CD14-positive monocyte (primary cell): ENCODE data around the gene LIPG. TPM values are rescaled to one million over a fixed set of nuclear protein-coding genes. Genes with fewer than 3 reads are reported as not detected.

Source experiments
- DNase-seq, 3 donors: peaks; one replicate each; pipeline ENCODE4 v3.0.0-alpha.2; 2011 to 2022
- H2AFZ ChIP-seq: 2 replicates; pipeline ENCODE4 v1.6.0; 2012; ENCODE audit warnings: mild to moderate bottlenecking, low read depth, low read length, inconsistent platforms; ENCODE audit not compliant: insufficient read depth, poor library complexity, severe bottlenecking
- H3K27ac ChIP-seq, 2 donors: 1 replicate in 1 of 2; 2 replicates in 1 of 2; pipeline ENCODE4 v1.5.1; 2012 to 2013; ENCODE audit warnings: low read length in 2 of 2, control low read depth in 1 of 2, inconsistent platforms in 1 of 2, low read depth in 1 of 2, mild to moderate bottlenecking in 1 of 2
- H3K27me3 ChIP-seq, 2 donors: one replicate each; pipeline versions ENCODE4 v1.6.0 to v1.6.1; 2011 to 2013; ENCODE audit warnings: low read length in 2 of 2; ENCODE audit not compliant: control insufficient read depth in 2 of 2, insufficient read depth in 2 of 2
- H3K36me3 ChIP-seq, 2 donors: replicated peaks in 1 of 2; 1 replicate in 1 of 2; 2 replicates in 1 of 2; pipeline versions ENCODE4 v1.5.1 to v1.6.1; 2012 to 2013; ENCODE audit warnings: low read length in 2 of 2, control low read depth in 1 of 2, inconsistent platforms in 1 of 2, mild to moderate bottlenecking in 1 of 2; ENCODE audit not compliant: insufficient read depth in 2 of 2, control insufficient read depth in 1 of 2
- H3K4me1 ChIP-seq, 2 donors: 1 replicate in 1 of 2; 2 replicates in 1 of 2; pipeline versions ENCODE4 v1.5.1 to v1.6.1; 2012 to 2013; ENCODE audit warnings: low read length in 2 of 2, control low read depth in 1 of 2, inconsistent platforms in 1 of 2, mild to moderate bottlenecking in 1 of 2, moderate library complexity in 1 of 2; ENCODE audit not compliant: insufficient read depth in 2 of 2, control insufficient read depth in 1 of 2
- H3K4me2 ChIP-seq: replicated peaks from 2 replicates; pipeline ENCODE3; 2012; ENCODE audit warnings: low read length, moderate library complexity, mild to moderate bottlenecking; ENCODE audit not compliant: poor library complexity, severe bottlenecking; ENCODE audit errors: extremely low read depth
- H3K4me3 ChIP-seq, 3 experiments: fragments of 200-600 bp in 1 of 3; sonication (generic) in 1 of 3; replicated peaks in 1 of 3; 1 replicate in 2 of 3; 2 replicates in 1 of 3; pipeline ENCODE4 v1.5.1; 2011 to 2013; ENCODE audit warnings: low read length in 3 of 3, mild to moderate bottlenecking in 3 of 3, control low read depth in 2 of 3, low read depth in 2 of 3, inconsistent platforms in 1 of 3, moderate library complexity in 1 of 3
- H3K79me2 ChIP-seq: 2 replicates; pipeline ENCODE4 v1.6.0; 2012; ENCODE audit warnings: mild to moderate bottlenecking, control low read depth, inconsistent platforms, low read length, moderate library complexity; ENCODE audit not compliant: insufficient read depth
- H3K9ac ChIP-seq: 2 replicates; pipeline ENCODE4 v1.6.0; 2017; ENCODE audit warnings: low read length, mild to moderate bottlenecking; ENCODE audit not compliant: insufficient read depth, poor library complexity, severe bottlenecking
- H3K9me3 ChIP-seq, 2 donors: replicated peaks in 1 of 2; 1 replicate in 1 of 2; 2 replicates in 1 of 2; pipeline versions ENCODE4 v1.5.1 to v1.6.1; 2012 to 2013; ENCODE audit warnings: low read length in 2 of 2, control low read depth in 1 of 2; ENCODE audit not compliant: control insufficient read depth in 1 of 2, insufficient read depth in 1 of 2
- H4K20me1 ChIP-seq: 2 replicates; pipeline ENCODE4 v1.6.0; 2012; ENCODE audit warnings: mild to moderate bottlenecking, low read length, control low read depth, moderate library complexity; ENCODE audit not compliant: insufficient read depth
- H3K27ac Mint-ChIP-seq, 7 donors: one replicate each; pipeline ENCODE4 v1.8.0; 2020; ENCODE audit warnings: mild to moderate bottlenecking in 7 of 7, mixed read lengths in 7 of 7, moderate library complexity in 6 of 7, inconsistent platforms in 2 of 7
- H3K27me3 Mint-ChIP-seq, 3 donors: one replicate each; pipeline ENCODE4 v1.8.0; 2021 to 2022; ENCODE audit warnings: low read depth in 3 of 3, mild to moderate bottlenecking in 3 of 3, mixed read lengths in 3 of 3, moderate library complexity in 3 of 3, inconsistent platforms in 1 of 3
- H3K36me3 Mint-ChIP-seq, 2 donors: one replicate each; pipeline ENCODE4 v1.8.0; 2020; ENCODE audit warnings: mixed read lengths in 2 of 2, inconsistent platforms in 1 of 2, mild to moderate bottlenecking in 1 of 2
- H3K4me1 Mint-ChIP-seq: one replicate; pipeline ENCODE4 v1.8.0; 2020; ENCODE audit warnings: mild to moderate bottlenecking, mixed read lengths
- H3K4me3 Mint-ChIP-seq, 2 donors: one replicate each; pipeline ENCODE4 v1.8.0; 2020; ENCODE audit warnings: mild to moderate bottlenecking in 2 of 2, mixed read lengths in 2 of 2, moderate library complexity in 1 of 2
- H3K9me3 Mint-ChIP-seq, 7 donors: one replicate each; pipeline ENCODE4 v1.8.0; 2020 to 2022; ENCODE audit warnings: mixed read lengths in 7 of 7, mild to moderate bottlenecking in 6 of 7, moderate library complexity in 6 of 7, inconsistent platforms in 2 of 7
- WGBS: methylation state at CpG from one replicate; pipeline ENCODE4 v1.1.5; 2013; ENCODE audit warnings: missing lambda C conversion rate; ENCODE audit not compliant: insufficient coverage; 5-methylcytosine and 5-hydroxymethylcytosine counted together
- intact Hi-C, 2 donors: fragments of 100-400 bp; cut with micrococcal nuclease; formaldehyde crosslinking; loops; one replicate each; pipeline versions ENCODE4 v1.15.0 to v1.15.1; 2023
- polyA plus RNA-seq, 3 donors: library from polyadenylated mRNA; depleted of rRNA in 1 of 3; unstranded in 2 of 3; stranded (reverse) in 1 of 3; fragments of 300-500 nt in 2 of 3; fragments of >200 nt in 1 of 3; fragmentation: Illumina TruSeq in 2 of 3; gene quantifications; 1 replicate in 2 of 3; 2 replicates in 1 of 3; pipeline ENCODE4 v1.2.3, GENCODE V29; 2012 to 2021
- TF ChIP-seq, protein P1 (sequence below): fragments of 200-600 bp; IDR thresholded peaks from one replicate; pipeline ENCODE4 v1.8.0; 2022; ENCODE audit warnings: antibody characterized with exemption, mild to moderate bottlenecking

The LIPG gene
- polyA plus RNA-seq, 3 donors = not detected

DNA sequence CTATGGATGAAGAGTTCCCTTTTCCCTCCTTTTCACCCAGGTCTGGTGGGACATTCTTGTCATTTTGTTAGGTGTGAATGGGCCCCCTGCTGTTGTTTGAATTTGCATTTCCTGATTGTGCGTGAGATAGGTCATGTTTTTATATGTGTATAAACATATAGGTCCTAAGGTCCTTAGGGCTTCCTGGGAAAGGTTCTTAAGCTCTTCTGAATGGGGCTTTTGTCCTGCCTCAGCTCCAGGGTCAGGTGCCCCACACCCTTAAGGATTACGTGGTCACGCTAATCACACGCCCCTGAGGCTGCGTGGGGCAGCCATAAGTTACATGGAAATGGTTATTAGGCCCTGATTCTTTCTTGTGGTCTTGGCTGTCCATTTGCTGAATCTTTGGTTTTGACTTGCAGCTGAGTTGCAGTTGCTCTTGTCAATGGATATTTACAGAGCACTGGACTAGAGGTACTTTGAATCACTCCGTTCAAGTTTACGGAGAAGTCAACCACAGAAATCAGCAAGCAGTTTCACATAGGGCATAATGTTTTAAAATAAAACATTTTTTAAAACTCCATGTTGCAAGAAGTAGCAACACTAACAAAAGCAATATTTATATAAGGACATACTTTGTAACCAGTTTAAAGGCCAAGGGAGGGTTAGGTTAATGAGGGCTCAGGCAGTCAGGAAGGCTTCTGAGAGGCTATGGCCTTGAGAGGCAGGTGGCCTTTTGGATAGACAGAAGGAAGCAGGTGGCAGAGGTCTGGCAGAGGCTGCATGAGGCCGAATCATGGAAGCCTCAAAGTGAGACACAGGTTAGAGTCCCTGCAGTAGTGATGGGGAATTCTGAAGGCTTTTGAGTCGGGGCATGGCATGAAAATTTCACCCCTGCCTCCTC lies 24.2 kb downstream of the LIPG start:
- DNase-seq = no peak
- H3K79me2 ChIP-seq = no peaks in the 10 kb centered on the region
- no peak overlapping the region for H3K27ac Mint-ChIP-seq
- no peaks in the 10 kb centered on the region for H3K9me3 Mint-ChIP-seq
- H3K4me1 ChIP-seq = no peaks in the 10 kb centered on the region
- H2AFZ ChIP-seq = no peak overlapping the region
- H3K4me3 Mint-ChIP-seq = no peak overlapping the region
- no peak overlapping the region for H3K27ac ChIP-seq
- H3K4me1 Mint-ChIP-seq = no peaks in the 10 kb centered on the region
- H3K36me3 ChIP-seq = no peaks in the 10 kb centered on the region
- no peaks in the 10 kb centered on the region for H3K9me3 ChIP-seq
- WGBS = 98% methylated on average over 5 of the region's 9 CpGs
- H4K20me1 ChIP-seq = no peaks in the 10 kb centered on the region
- TF ChIP-seq, protein P1, sequence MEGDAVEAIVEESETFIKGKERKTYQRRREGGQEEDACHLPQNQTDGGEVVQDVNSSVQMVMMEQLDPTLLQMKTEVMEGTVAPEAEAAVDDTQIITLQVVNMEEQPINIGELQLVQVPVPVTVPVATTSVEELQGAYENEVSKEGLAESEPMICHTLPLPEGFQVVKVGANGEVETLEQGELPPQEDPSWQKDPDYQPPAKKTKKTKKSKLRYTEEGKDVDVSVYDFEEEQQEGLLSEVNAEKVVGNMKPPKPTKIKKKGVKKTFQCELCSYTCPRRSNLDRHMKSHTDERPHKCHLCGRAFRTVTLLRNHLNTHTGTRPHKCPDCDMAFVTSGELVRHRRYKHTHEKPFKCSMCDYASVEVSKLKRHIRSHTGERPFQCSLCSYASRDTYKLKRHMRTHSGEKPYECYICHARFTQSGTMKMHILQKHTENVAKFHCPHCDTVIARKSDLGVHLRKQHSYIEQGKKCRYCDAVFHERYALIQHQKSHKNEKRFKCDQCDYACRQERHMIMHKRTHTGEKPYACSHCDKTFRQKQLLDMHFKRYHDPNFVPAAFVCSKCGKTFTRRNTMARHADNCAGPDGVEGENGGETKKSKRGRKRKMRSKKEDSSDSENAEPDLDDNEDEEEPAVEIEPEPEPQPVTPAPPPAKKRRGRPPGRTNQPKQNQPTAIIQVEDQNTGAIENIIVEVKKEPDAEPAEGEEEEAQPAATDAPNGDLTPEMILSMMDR = no peak
- peaks cover 6 to 8% (median 6%) of the 10 kb centered on the region in 3 donors for H3K27me3 Mint-ChIP-seq
- no peaks in the 10 kb centered on the region for H3K27me3 ChIP-seq
- intact Hi-C loops = no loop called here
- H3K4me3 ChIP-seq = no peak overlapping the region
- H3K4me2 ChIP-seq = no peak overlapping the region
- no peak overlapping the region for H3K9ac ChIP-seq
- H3K36me3 Mint-ChIP-seq = no peaks in the 10 kb centered on the region

DNA sequence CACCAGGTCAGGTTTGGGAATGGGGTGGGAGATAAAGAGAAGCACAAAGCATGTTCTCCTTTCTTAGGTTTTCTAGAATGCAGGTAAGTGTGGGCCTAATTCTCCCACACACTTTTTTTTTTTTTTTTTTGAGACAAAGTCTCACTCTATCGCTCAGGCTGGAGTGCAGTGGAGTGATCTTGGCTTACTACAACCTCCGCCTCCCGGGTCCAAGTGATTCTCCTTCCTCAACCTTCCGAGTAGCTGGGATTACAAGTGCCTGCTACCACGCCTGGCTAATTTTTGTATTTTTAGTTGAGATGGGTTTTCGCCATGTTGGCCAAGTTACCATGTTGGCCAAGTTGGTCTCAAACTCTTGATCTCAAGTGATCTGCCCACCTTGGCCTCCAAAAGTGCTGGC lies 26.3 kb downstream of the LIPG start:
- H2AFZ ChIP-seq = no peak overlapping the region
- H3K4me3 ChIP-seq = no peak overlapping the region
- no peaks in the 10 kb centered on the region for H3K36me3 ChIP-seq
- no peaks in the 10 kb centered on the region for H3K9me3 ChIP-seq
- WGBS = 100% methylated on average over 1 of the region's 6 CpGs
- TF ChIP-seq, protein P1 = no peak
- no peak overlapping the region for H3K4me2 ChIP-seq
- DNase-seq = no peak
- H3K79me2 ChIP-seq = no peaks in the 10 kb centered on the region
- no peaks in the 10 kb centered on the region for H3K9me3 Mint-ChIP-seq
- no peaks in the 10 kb centered on the region for H3K36me3 Mint-ChIP-seq
- intact Hi-C loops = no loop called here
- H3K4me1 ChIP-seq = no peaks in the 10 kb centered on the region
- no peak overlapping the region for H3K4me3 Mint-ChIP-seq
- no peaks in the 10 kb centered on the region for H3K4me1 Mint-ChIP-seq
- H3K27ac ChIP-seq = no peak overlapping the region
- H4K20me1 ChIP-seq = no peaks in the 10 kb centered on the region
- no peaks in the 10 kb centered on the region for H3K27me3 ChIP-seq
- no peak overlapping the region for H3K9ac ChIP-seq
- no peak overlapping the region for H3K27ac Mint-ChIP-seq
- peaks cover 3 to 6% (median 6%) of the 10 kb centered on the region in 3 donors for H3K27me3 Mint-ChIP-seq
